Upper lobe of left lung (tissue), 6 donors: ENCODE results near the gene CORO7. TPM values are rescaled to one million over a fixed set of nuclear protein-coding genes. Genes with fewer than 3 reads are reported as not detected.

Experiments used
- ATAC-seq, 2 donors: fragments of 200-7000 bp; cut with Tn5 transposase; one replicate each; pipeline ENCODE4 v1.9.1; 2022; ENCODE audit warnings: mild to moderate bottlenecking in 2 of 2, moderate library complexity in 2 of 2; ENCODE audit not compliant: low FRiP score in 2 of 2
- DNase-seq, 2 donors: peaks; one replicate each; pipeline ENCODE4 v3.0.0-alpha.2; 2019 to 2020
- H3K27ac ChIP-seq, 4 donors: fragments of 200-600 bp; sonication (generic); one replicate each; pipeline ENCODE4 v1.5.1; 2016 to 2019
- H3K27me3 ChIP-seq, 4 donors: fragments of 200-600 bp; sonication (generic); one replicate each; pipeline ENCODE4 v1.5.1; 2017 to 2019
- H3K36me3 ChIP-seq, 4 donors: fragments of 200-600 bp; sonication (generic); one replicate each; pipeline ENCODE4 v1.5.1; 2016 to 2019
- H3K4me1 ChIP-seq, 4 donors: fragments of 200-600 bp; sonication (generic); one replicate each; pipeline ENCODE4 v1.5.1; 2018 to 2019
- H3K4me3 ChIP-seq, 4 donors: fragments of 200-600 bp; sonication (generic); one replicate each; pipeline ENCODE4 v1.5.1; 2017 to 2019; ENCODE audit warnings: mild to moderate bottlenecking in 2 of 4, moderate library complexity in 1 of 4
- H3K9me3 ChIP-seq, 4 donors: fragments of 200-600 bp; sonication (generic); one replicate each; pipeline ENCODE4 v1.5.1; 2018 to 2019
- EP300 ChIP-seq, 4 donors: sonication (generic); formaldehyde crosslinking; IDR thresholded peaks; one replicate each; pipeline ENCODE4 v1.5.1; 2017; ENCODE audit warnings: antibody characterized with exemption in 4 of 4, control low read depth in 2 of 4
- POLR2A ChIP-seq, 4 donors: fragments of 450-650 bp; IDR thresholded peaks; one replicate each; pipeline ENCODE4 v1.5.1; 2016 to 2017; ENCODE audit warnings: antibody characterized with exemption in 4 of 4, mild to moderate bottlenecking in 2 of 4
- POLR2AphosphoS5 ChIP-seq, 2 donors: sonication (generic); formaldehyde crosslinking; IDR thresholded peaks; one replicate each; pipeline ENCODE4 v1.5.1; 2017; ENCODE audit warnings: antibody characterized with exemption in 2 of 2
- WGBS, 2 donors: methylation state at CpG; one replicate each; pipeline ENCODE4 v1.1.5; 2017 to 2018; 5-methylcytosine and 5-hydroxymethylcytosine counted together
- total RNA-seq, 6 donors: library from RNA; depleted of rRNA in 4 of 6; stranded (reverse); fragments of >200 nt in 4 of 6; gene quantifications; one replicate each; pipeline versions ENCODE4 v1.1.0 to v1.2.1, GENCODE V29; 2016 to 2021
- TF ChIP-seq, protein P1 (sequence below), 6 experiments: fragments of 450-650 bp in 4 of 6; fragments of 200-600 bp in 2 of 6; sonication (generic) in 2 of 6; IDR thresholded peaks; one replicate each; pipeline ENCODE4 v1.5.1; 2016 to 2019; ENCODE audit warnings: antibody characterized with exemption in 6 of 6
- donor health status: DM: no; HTN: no; CAD: no; lungs with moderate emphysema.
- donor health status: DM: no; HTN: yes; CAD: no; lungs with severe emphysema.

The CORO7 gene
- total RNA-seq, 6 donors from 2014 or later = 42.9 to 235 (median 69.0) TPM

DNA sequence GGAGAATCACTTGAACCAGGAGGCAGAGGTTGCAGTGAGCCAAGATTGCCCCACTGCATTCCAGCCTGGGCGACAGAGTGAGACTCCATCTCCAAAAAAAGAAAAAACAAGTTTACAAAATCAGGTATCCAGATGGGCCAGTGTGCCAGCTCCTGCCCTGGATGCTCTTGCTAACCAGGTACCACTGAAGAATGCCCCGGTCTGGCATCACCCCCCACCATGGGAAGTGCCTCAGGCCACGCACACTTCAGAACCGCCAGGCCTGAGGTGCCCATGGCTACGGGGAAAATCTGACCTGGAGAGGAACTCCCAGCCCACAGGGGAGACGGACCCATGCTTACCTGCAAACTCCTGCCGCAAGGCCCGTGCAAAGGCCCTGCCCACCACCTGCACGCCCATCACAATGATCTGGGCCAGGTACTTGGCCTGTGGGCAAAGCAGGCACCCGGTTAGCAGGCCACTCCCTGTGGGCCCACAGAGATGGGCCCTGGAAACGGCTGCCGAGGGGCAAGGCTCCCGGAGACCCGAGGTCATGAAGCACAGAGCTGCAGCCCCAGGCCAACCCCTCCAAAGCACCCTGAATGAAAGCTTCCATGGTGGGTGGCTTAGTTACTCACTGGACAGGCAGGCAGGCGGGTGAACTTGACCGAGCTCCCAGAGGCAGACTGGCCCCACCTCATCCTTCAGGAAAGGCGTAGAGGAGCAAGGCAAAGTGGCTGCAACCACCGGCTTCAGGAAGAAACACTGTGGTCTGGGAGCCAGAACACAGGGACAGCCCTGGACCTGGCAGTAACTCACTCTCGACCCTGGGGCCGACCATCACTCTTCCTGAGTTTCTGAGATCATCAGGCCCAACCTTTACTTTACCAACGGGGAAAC lies 73.3 kb downstream of the CORO7 start:
- H3K4me1 ChIP-seq = peaks cover 67 to 88% (median 77%) of the 10 kb centered on the region in 4 donors
- no peak for TF ChIP-seq POLR2AphosphoS5 (IDR thresholded peaks at IDR 0.05)
- TF ChIP-seq, protein P1, sequence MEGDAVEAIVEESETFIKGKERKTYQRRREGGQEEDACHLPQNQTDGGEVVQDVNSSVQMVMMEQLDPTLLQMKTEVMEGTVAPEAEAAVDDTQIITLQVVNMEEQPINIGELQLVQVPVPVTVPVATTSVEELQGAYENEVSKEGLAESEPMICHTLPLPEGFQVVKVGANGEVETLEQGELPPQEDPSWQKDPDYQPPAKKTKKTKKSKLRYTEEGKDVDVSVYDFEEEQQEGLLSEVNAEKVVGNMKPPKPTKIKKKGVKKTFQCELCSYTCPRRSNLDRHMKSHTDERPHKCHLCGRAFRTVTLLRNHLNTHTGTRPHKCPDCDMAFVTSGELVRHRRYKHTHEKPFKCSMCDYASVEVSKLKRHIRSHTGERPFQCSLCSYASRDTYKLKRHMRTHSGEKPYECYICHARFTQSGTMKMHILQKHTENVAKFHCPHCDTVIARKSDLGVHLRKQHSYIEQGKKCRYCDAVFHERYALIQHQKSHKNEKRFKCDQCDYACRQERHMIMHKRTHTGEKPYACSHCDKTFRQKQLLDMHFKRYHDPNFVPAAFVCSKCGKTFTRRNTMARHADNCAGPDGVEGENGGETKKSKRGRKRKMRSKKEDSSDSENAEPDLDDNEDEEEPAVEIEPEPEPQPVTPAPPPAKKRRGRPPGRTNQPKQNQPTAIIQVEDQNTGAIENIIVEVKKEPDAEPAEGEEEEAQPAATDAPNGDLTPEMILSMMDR (IDR thresholded peaks at IDR 0.05) = no peak
- TF ChIP-seq EP300 (IDR thresholded peaks at IDR 0.05) = no peak
- TF ChIP-seq POLR2A (IDR thresholded peaks at IDR 0.05) = no peak
- H3K9me3 ChIP-seq = no peaks in the 10 kb centered on the region
- peak overlapping the region in 3 of 4 donors; percentile 13 to 59 (median 49) for H3K27ac ChIP-seq
- H3K27me3 ChIP-seq = no peaks in the 10 kb centered on the region
- DNase-seq (peak in 1 of 2 donors; percentile 60), ATAC-seq (no peak)
- H3K4me3 ChIP-seq = peak overlapping the region in 1 of 4 donors; percentile 4
- peaks cover 2 to 26% (median 17%) of the 10 kb centered on the region in 4 donors for H3K36me3 ChIP-seq
- 55 to 83% methylated on average over 11 to 17 of the region's 21 CpGs for WGBS, 2 donors

GRCh38 chr16:4341250-4341649 lies 75.1 kb downstream of the CORO7 start:
- peaks cover 58 to 77% (median 62%) of the 10 kb centered on the region in 4 donors for H3K4me1 ChIP-seq
- no peaks in the 10 kb centered on the region for H3K27me3 ChIP-seq
- 92% methylated on average over 12 to 13 of the region's 13 CpGs for WGBS, 2 donors
- peak overlapping the region in 3 of 4 donors; percentile 58 to 75 (median 74) for H3K27ac ChIP-seq
- no peaks in the 10 kb centered on the region for H3K9me3 ChIP-seq
- no peak for ATAC-seq
- no peak overlapping the region for H3K4me3 ChIP-seq
- no peak for TF ChIP-seq EP300 (IDR thresholded peaks at IDR 0.05)
- no peak for TF ChIP-seq POLR2A (IDR thresholded peaks at IDR 0.05)
- TF ChIP-seq, protein P1 (IDR thresholded peaks at IDR 0.05) = no peak
- TF ChIP-seq POLR2AphosphoS5 (IDR thresholded peaks at IDR 0.05) = no peak
- peaks cover 2 to 45% (median 33%) of the 10 kb centered on the region in 4 donors for H3K36me3 ChIP-seq
- peak in 1 of 2 donors; percentile 66 for DNase-seq

- Histone ChIP-seq H3K27ac (peak overlapping the region; percentile 35 to 75 (median 71)), H3K4me1 (peaks cover 50 to 69% (median 55%) of the 10 kb centered on the region in 4 donors), H3K9me3 (no peaks in the 10 kb centered on the region), H3K27me3 (no peaks in the 10 kb centered on the region), H3K4me3 (no peak overlapping the region), H3K36me3 (peaks cover 2 to 53% (median 41%) of the 10 kb centered on the region in 4 donors)
- ATAC-seq = no peak
- no peak for DNase-seq
- 85% methylated on average over 6 of the region's 6 CpGs; no CpG with 5 or more reads in 1 of the 2 donors for WGBS, 2 donors
- TF ChIP-seq EP300 (IDR thresholded peaks at IDR 0.05) = no peak
Measured at GRCh38 chr16:4340443-4340842, 76.0 kb downstream of the CORO7 start.

GRCh38 chr16:4339909-4340308 lies 76.5 kb downstream of the CORO7 start:
- H3K4me1 ChIP-seq = peaks cover 45 to 63% (median 50%) of the 10 kb centered on the region in 4 donors
- H3K36me3 ChIP-seq = peaks cover 2 to 58% (median 46%) of the 10 kb centered on the region in 4 donors
- no peaks in the 10 kb centered on the region for H3K9me3 ChIP-seq
- ATAC-seq = peak in 1 of 2 donors; percentile 5
- 35 to 39% methylated on average over 7 to 12 of the region's 14 CpGs for WGBS, 2 donors
- TF ChIP-seq POLR2AphosphoS5 (IDR thresholded peaks at IDR 0.05) (peak; percentile 52 to 73), EP300 (IDR thresholded peaks at IDR 0.05) (peak in 1 of 4 donors; percentile 12), POLR2A (IDR thresholded peaks at IDR 0.05) (no peak)
- TF ChIP-seq, protein P1 (IDR thresholded peaks at IDR 0.05) = peak in 5 of 6 experiments; percentile 8 to 33 (median 25)
- peak; percentile 67 to 89 for DNase-seq
- H3K4me3 ChIP-seq = no peak overlapping the region
- H3K27ac ChIP-seq = peak overlapping the region; percentile 66 to 88 (median 74)
- H3K27me3 ChIP-seq = no peaks in the 10 kb centered on the region

- Histone ChIP-seq H3K27me3 (no peaks in the 10 kb centered on the region), H3K4me1 (peaks cover 42 to 61% (median 48%) of the 10 kb centered on the region in 4 donors), H3K9me3 (no peaks in the 10 kb centered on the region), H3K4me3 (no peak overlapping the region), H3K27ac (peak overlapping the region; percentile 66 to 88 (median 74)), H3K36me3 (peaks cover 2 to 63% (median 50%) of the 10 kb centered on the region in 4 donors)
- TF ChIP-seq, protein P1 (IDR thresholded peaks at IDR 0.05) = no peak
- TF ChIP-seq POLR2A (IDR thresholded peaks at IDR 0.05) (no peak), POLR2AphosphoS5 (IDR thresholded peaks at IDR 0.05) (no peak), EP300 (IDR thresholded peaks at IDR 0.05) (no peak)
- DNase-seq (no peak), ATAC-seq (no peak)
- WGBS, 2 donors = 51 to 71% methylated on average over 9 to 10 of the region's 10 CpGs
Measured at GRCh38 chr16:4339455-4339854, 76.9 kb downstream of the CORO7 start.
